A204.1 (cell line): Measurements from ENCODE around the gene ITGB2.
"Not testable (repeated sequence)": the region's sequence is repeated elsewhere in the genome, so short reads cannot be mapped to it uniquely, and the experiment has no call there.

Source experiments
- FAIRE-seq: peaks from 2 replicates; lab custom pipeline; 2012; peaks lifted over from hg19 to GRCh38; lab: Jason Lieb, UNC

ITGB2 gene

GRCh38 chr21:44926331-44927101 lies 5.8 kb upstream of the ITGB2 start:
- no peak for FAIRE-seq

GRCh38 chr21:44925378-44925755 lies 4.7 kb upstream of the ITGB2 start:
- no peak for FAIRE-seq

- no peak for FAIRE-seq
Observed at GRCh38 chr21:44924606-44925377, 4.1 kb upstream of the ITGB2 start.

GRCh38 chr21:44923480-44924084 lies 2.9 kb upstream of the ITGB2 start:
- FAIRE-seq, result no peak

GRCh38 chr21:44921928-44922327 lies 1.2 kb upstream of the ITGB2 start:
- no peak for FAIRE-seq

GRCh38 chr21:44919913-44920693 lies 596 bp downstream of the ITGB2 start:
- no peak for FAIRE-seq

GRCh38 chr21:44919111-44919912 lies 1.4 kb downstream of the ITGB2 start:
- FAIRE-seq, result no peak

GRCh38 chr21:44918581-44919033 lies 2.1 kb downstream of the ITGB2 start:
- FAIRE-seq, result no peak

GRCh38 chr21:44918107-44918470 lies 2.6 kb downstream of the ITGB2 start:
- FAIRE-seq, result no peak

- no peak for FAIRE-seq
Observed at GRCh38 chr21:44917446-44918106, 3.1 kb downstream of the ITGB2 start.

GRCh38 chr21:44916965-44917364 lies 3.7 kb downstream of the ITGB2 start:
- no peak for FAIRE-seq

- no peak for FAIRE-seq
Observed at GRCh38 chr21:44914176-44914874, 6.4 kb downstream of the ITGB2 start.

- FAIRE-seq, result no peak
Observed at GRCh38 chr21:44913425-44914175, 7.1 kb downstream of the ITGB2 start.

- not testable (repeated sequence) for FAIRE-seq
Observed at GRCh38 chr21:44912506-44913412, 7.9 kb downstream of the ITGB2 start.

GRCh38 chr21:44912158-44912473 lies 8.6 kb downstream of the ITGB2 start:
- no peak for FAIRE-seq

GRCh38 chr21:44911384-44912157 lies 9.1 kb downstream of the ITGB2 start:
- no peak for FAIRE-seq

GRCh38 chr21:44911068-44911383 lies 9.7 kb downstream of the ITGB2 start:
- no peak for FAIRE-seq
